Ovary (tissue), 9 donors: Measurements from ENCODE around the gene ACAD9. TPM values are rescaled to one million over a fixed set of nuclear protein-coding genes. Genes with fewer than 3 reads are reported as not detected.
A peak's percentile ranks its signal among the peaks of the same experiment; 100 is the strongest.
"Not testable (repeated sequence)": the region's sequence is repeated elsewhere in the genome, so short reads cannot be mapped to it uniquely, and the experiment has no call there.

Experiments
- DNase-seq, 5 donors: peaks; one replicate each; pipeline ENCODE4 v3.0.0-alpha.2; 2019 to 2020
- H3K27ac ChIP-seq, 2 donors: fragments of 200-600 bp; one replicate each; pipeline versions ENCODE4 v1.5.1 to v1.8.0; 2019 to 2022
- H3K27me3 ChIP-seq: fragments of 200-600 bp; one replicate; pipeline ENCODE4 v1.8.0; 2022
- H3K36me3 ChIP-seq: fragments of 200-600 bp; sonication (generic); one replicate; pipeline ENCODE4 v1.5.1; 2019
- H3K4me1 ChIP-seq: one replicate; pipeline ENCODE4 v1.8.1; 2013; ENCODE audit warnings: mild to moderate bottlenecking, moderate library complexity; ENCODE audit not compliant: insufficient read depth
- H3K4me3 ChIP-seq: fragments of 200-600 bp; sonication (generic); one replicate; pipeline ENCODE4 v1.5.1; 2017
- H3K9me3 ChIP-seq, 2 donors: fragments of 200-600 bp in 1 of 2; sonication (generic) in 1 of 2; one replicate each; pipeline versions ENCODE4 v1.5.1 to v1.8.1; 2013 to 2019; ENCODE audit warnings: mild to moderate bottlenecking in 1 of 2, moderate library complexity in 1 of 2
- EP300 ChIP-seq: sonication (generic); formaldehyde crosslinking; IDR thresholded peaks from one replicate; pipeline ENCODE4 v1.6.1; 2017; ENCODE audit warnings: antibody characterized with exemption
- POLR2A ChIP-seq: fragments of 450-650 bp; IDR thresholded peaks from one replicate; pipeline ENCODE4 v1.6.1; 2017; ENCODE audit warnings: antibody characterized with exemption, mild to moderate bottlenecking, moderate library complexity
- WGBS, 3 donors: extraction: QIAGEN DNeasy Blood & Tissue Kit in 1 of 3; methylation state at CpG; one replicate each; pipeline versions ENCODE4 v1.1.5 to v1.1.7; 2013 to 2017; 5-methylcytosine and 5-hydroxymethylcytosine counted together
- intact Hi-C, 4 donors: fragments of 100-400 bp; cut with DNase I; formaldehyde crosslinking; loops; one replicate each; pipeline versions ENCODE4 v1.11.0 to v1.15.1; 2022 to 2023
- polyA plus RNA-seq, 2 donors: library from polyadenylated mRNA; stranded (reverse); fragments of 200-250 nt in 1 of 2; fragments of 350-450 nt in 1 of 2; fragmentation: Illumina TruSeq in 1 of 2; extraction: RNeasy Lipid Tissue Mini Kit (QIAGEN cat#74804) in 1 of 2; gene quantifications; one replicate each; pipeline ENCODE4 v1.2.3, GENCODE V29; 2013 to 2014
- total RNA-seq, 7 donors: library from RNA; depleted of rRNA in 2 of 7; stranded (reverse); fragments of >200 nt in 2 of 7; fragmentation: NEBNext Ultra II Directional in 3 of 7; extraction: Animal tissue kit (Norgen Biotek cat#: 25700) in 3 of 7; gene quantifications; one replicate each; pipeline versions ENCODE4 v1.1.0 to v1.2.4, GENCODE V29; 2016 to 2023
- TF ChIP-seq, protein P1 (sequence below), 3 donors: fragments of 450-650 bp in 2 of 3; fragments of 200-600 bp in 1 of 3; IDR thresholded peaks; one replicate each; pipeline versions ENCODE4 v1.5.1 to v1.8.0; 2016 to 2022; ENCODE audit warnings: antibody characterized with exemption in 3 of 3, mild to moderate bottlenecking in 1 of 3
- donor health status: DM: no; HTN: no; CAD: no; lungs with moderate emphysema.
- donor health status: DM: no; HTN: no; CAD: no.
- donor health status: Bipolar disorder and iron deficiency.
- donor health status: DM: yes; HTN: yes; CAD: no.
- donor health status: DM: no; HTN: no; CAD: no.
- donor health status: DM: yes; HTN: yes; CAD: no.

The ACAD9 gene
- total and polyA plus RNA-seq, 9 donors = 21.8 to 51.7 (median 36.5) TPM

DNA sequence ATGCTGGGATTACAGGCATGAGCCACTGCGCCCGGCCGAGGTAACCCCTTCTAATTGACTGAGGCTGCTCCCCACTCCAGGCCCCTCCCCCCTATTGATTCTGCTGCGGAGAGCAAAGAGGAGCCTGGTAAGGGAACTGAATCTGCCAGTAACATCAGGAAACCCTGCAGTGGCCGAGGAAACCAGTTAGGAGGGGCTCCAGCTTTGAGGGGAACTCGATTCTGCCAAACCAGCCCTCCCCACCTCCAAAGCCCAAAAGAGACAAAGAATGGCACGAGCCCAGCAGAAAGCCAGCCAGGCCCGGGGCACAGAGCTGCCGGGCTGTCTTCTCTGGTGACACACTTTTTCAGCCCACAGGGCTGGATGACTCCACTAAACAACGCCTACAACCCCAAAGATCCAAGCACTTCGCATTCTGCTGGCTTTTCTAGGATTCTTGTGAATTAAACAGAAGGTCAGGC lies 15.0 kb upstream of the ACAD9 start:
- H3K27me3 ChIP-seq = no peaks in the 10 kb centered on the region
- no peak overlapping the region for H3K27ac ChIP-seq
- 58 to 75% (median 65%) methylated on average over 11 of the region's 11 CpGs for WGBS, 3 donors
- H3K4me1 ChIP-seq = no peaks in the 10 kb centered on the region
- H3K36me3 ChIP-seq = no peaks in the 10 kb centered on the region
- intact Hi-C loops = no loop called here
- no peak overlapping the region for H3K4me3 ChIP-seq
- DNase-seq = no peak
- H3K9me3 ChIP-seq = peaks cover 0 to 12% of the 10 kb centered on the region in 2 donors
- no peak for TF ChIP-seq POLR2A
- no peak for TF ChIP-seq EP300
- TF ChIP-seq, protein P1, sequence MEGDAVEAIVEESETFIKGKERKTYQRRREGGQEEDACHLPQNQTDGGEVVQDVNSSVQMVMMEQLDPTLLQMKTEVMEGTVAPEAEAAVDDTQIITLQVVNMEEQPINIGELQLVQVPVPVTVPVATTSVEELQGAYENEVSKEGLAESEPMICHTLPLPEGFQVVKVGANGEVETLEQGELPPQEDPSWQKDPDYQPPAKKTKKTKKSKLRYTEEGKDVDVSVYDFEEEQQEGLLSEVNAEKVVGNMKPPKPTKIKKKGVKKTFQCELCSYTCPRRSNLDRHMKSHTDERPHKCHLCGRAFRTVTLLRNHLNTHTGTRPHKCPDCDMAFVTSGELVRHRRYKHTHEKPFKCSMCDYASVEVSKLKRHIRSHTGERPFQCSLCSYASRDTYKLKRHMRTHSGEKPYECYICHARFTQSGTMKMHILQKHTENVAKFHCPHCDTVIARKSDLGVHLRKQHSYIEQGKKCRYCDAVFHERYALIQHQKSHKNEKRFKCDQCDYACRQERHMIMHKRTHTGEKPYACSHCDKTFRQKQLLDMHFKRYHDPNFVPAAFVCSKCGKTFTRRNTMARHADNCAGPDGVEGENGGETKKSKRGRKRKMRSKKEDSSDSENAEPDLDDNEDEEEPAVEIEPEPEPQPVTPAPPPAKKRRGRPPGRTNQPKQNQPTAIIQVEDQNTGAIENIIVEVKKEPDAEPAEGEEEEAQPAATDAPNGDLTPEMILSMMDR (IDR thresholded peaks at IDR 0.05) = no peak

DNA sequence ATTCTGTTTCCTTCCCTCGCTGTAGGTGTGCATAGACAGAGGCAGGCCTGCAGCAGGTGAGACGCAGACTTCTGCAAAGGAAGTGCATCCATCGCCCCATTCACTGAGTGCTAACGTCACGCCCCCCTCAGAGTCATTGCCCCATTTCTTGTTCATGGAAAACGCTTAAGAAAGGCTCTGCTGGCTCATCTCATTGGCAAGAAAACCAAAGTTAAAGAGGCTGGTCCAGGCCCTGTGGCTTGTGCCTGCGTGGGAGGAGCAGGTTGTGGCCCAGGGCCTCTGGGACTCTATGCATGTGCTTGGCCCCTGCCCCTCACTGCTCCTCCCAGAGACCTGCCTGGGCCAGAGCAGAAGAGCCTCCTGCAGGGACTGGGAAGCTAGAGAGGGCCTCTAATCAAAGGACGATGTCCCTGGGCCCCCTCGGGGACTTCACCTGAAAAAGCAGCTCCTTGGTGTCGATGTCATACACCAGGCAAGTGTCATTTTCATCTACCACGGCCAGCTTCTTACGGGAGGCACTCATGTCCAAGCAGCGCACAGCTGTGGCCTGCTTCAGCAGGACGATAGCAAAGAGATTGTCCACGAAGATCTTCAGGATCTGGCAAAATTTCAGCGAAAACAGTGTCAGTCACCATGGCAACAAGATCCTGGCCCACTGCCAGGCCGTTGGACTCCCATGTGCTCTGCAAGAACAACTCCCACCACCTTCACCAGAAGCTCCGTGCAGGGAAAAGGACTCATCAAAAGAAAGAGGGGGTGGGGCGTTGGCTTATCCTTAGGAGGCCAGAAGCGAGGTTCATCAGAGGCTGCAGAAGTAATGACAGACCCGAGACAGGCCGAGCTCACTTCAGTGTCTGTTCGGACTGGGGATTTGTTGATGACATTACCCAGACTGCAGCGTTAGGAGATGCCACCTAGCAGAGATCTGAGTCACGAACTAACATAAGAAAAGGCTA lies 14.3 kb upstream of the ACAD9 start:
- intact Hi-C loops, H3K4me3 ChIP-seq, H3K9me3 ChIP-seq, H3K27me3 ChIP-seq, H3K27ac ChIP-seq, H3K4me1 ChIP-seq, H3K36me3 ChIP-seq: not testable (repeated sequence)
- peak in 1 of 5 donors; percentile 59 for DNase-seq
- 46 to 50% (median 47%) methylated on average over 20 to 25 of the region's 25 CpGs for WGBS, 3 donors

DNA sequence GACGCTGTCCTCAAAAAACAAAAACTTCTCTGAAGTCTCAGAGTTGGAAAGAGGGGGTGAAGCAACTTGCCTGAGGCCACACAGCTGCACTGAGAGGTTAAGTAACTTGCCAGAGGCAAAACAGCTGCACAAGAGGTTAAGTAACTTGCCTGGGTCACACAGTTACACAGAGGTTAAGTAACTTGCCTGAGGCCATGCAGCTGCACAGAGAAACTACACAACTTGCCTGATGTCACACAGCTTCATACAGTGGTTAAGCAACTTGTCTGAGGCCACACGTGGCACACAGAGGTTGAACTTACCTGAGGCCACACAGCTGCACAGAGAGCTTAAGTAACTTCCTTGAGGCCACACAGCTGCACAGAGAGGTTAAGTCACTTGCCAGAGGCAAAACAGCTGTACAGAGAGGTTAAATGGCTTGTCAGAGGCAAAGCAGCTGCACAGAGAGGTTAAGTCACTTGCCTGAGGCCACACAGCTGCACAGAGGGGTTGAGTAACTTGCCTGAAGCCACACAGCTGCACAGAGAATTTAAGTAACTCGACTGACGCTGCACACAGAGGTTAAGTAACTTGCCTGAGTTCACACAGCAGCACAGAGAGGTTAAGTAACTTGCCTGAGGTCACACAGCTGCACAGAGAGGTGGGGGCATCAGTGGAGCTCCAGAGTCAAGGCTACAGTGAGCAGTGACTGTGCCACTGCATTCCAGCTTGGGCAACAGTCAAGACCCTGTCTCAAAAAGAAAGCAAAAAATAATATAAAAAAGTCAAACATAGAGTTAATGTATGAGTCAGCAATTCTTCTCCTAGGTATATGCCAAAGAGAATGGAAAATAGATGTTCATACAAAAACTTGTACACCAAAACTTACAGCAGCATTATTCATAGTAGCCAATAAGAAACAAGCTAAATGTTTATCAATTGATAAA lies 12.0 kb upstream of the ACAD9 start:
- no peak overlapping the region for H3K27ac ChIP-seq
- H3K4me3 ChIP-seq = no peak overlapping the region
- no peak for DNase-seq
- H3K4me1 ChIP-seq = no peaks in the 10 kb centered on the region
- intact Hi-C loops = no loop called here
- H3K36me3 ChIP-seq = no peaks in the 10 kb centered on the region
- no peaks in the 10 kb centered on the region for H3K27me3 ChIP-seq
- TF ChIP-seq POLR2A (no peak), EP300 (no peak)
- TF ChIP-seq, protein P1 (IDR thresholded peaks at IDR 0.05) = no peak
- WGBS, 3 donors = 74 to 85% (median 82%) methylated on average over 4 of the region's 4 CpGs
- H3K9me3 ChIP-seq = no peaks in the 10 kb centered on the region

DNA sequence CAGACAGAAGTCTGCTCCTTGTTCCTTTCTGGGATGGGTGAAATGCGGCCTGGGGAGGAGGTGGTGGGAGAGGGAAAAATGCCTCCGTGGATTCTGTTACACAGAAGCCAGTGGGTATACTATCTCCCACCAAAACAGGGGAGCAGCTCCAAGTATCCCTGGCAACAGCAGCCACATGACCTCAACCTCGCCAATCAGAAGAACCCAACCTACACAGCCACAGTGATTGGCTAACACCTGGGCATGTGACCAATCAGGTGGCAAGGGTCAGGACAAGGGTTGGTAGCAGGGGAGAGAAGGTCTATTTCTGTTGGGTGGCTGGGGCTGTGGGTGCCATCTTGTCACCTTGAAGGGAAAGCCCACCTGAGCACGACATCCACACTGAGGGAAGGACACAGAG lies 9.1 kb upstream of the ACAD9 start:
- intact Hi-C loops = loop anchor here in 1 of 4 donors (10.0 kb wide), 1 partner anchor 186 kb away; no protein-coding TSS in a partner anchor
- no peak overlapping the region for H3K27ac ChIP-seq
- H3K27me3 ChIP-seq = no peaks in the 10 kb centered on the region
- H3K9me3 ChIP-seq = no peaks in the 10 kb centered on the region
- TF ChIP-seq, protein P1 (IDR thresholded peaks at IDR 0.05) = no peak
- TF ChIP-seq EP300 (no peak), POLR2A (no peak)
- no peaks in the 10 kb centered on the region for H3K36me3 ChIP-seq
- no peak overlapping the region for H3K4me3 ChIP-seq
- WGBS, 3 donors = 89 to 94% (median 91%) methylated on average over 4 of the region's 4 CpGs
- DNase-seq = no peak
- no peaks in the 10 kb centered on the region for H3K4me1 ChIP-seq
